Activated naive CD8-positive, alpha-beta T cell treated with anti-CD3 and anti-CD28 coated beads, Interleukin-2, amount 10 ng/mL, durations not matched to agents 7 days and 5 days (primary cell): ENCODE data around the gene CLASRP. TPM values are rescaled to one million over a fixed set of nuclear protein-coding genes. Genes with fewer than 3 reads are reported as not detected.

Source experiments
- ATAC-seq: fragments of 150-1000 bp; cut with Tn5 transposase; one replicate; pipeline ENCODE4 v1.10.0; 2021; ENCODE audit warnings: low read depth, moderate library complexity
- POLR2A ChIA-PET: fragments of 350-600 bp; sonication (Branson Sonifier 250); formaldehyde crosslinking; loops from one replicate; lab custom pipeline; 2021; ENCODE audit warnings: antibody characterized with exemption; lab: Charles Lee
- DNase-seq: peaks from one replicate; pipeline ENCODE4 v3.0.0; 2021
- H3K27ac Mint-ChIP-seq: one replicate; pipeline ENCODE4 v1.8.0; 2022; ENCODE audit warnings: mild to moderate bottlenecking, mixed read lengths
- H3K27me3 Mint-ChIP-seq: one replicate; pipeline ENCODE4 v1.8.0; 2022; ENCODE audit warnings: mild to moderate bottlenecking, moderate library complexity, mixed read lengths
- H3K36me3 Mint-ChIP-seq: one replicate; pipeline ENCODE4 v1.8.0; 2021; ENCODE audit warnings: mild to moderate bottlenecking, mixed read lengths
- H3K4me1 Mint-ChIP-seq: one replicate; pipeline ENCODE4 v1.8.0; 2021; ENCODE audit warnings: mixed read lengths
- H3K4me3 Mint-ChIP-seq: one replicate; pipeline ENCODE4 v1.8.0; 2022; ENCODE audit warnings: mild to moderate bottlenecking, moderate library complexity, mixed read lengths
- H3K9me3 Mint-ChIP-seq: one replicate; pipeline ENCODE4 v1.8.0; 2021; ENCODE audit warnings: mixed read lengths
- total RNA-seq, 2 experiments: library from RNA; stranded (reverse); gene quantifications; one replicate each; pipeline ENCODE4 v1.2.3, GENCODE V29; 2021

The CLASRP gene
- total RNA-seq, 2 experiments from 2014 or later: 128 to 129 TPM

- DNase-seq (no peak), ATAC-seq (no peak)
- POLR2A ChIA-PET: no interaction called here
- no peak overlapping the region for H3K27ac Mint-ChIP-seq
- no peaks in the 10 kb centered on the region for H3K9me3 Mint-ChIP-seq
- H3K4me3 Mint-ChIP-seq: no peak overlapping the region
- no peaks in the 10 kb centered on the region for H3K27me3 Mint-ChIP-seq
- H3K36me3 Mint-ChIP-seq: peaks cover 6% of the 10 kb centered on the region
- H3K4me1 Mint-ChIP-seq: peaks cover 14% of the 10 kb centered on the region
Measured at GRCh38 chr19:45071969-45072790, 33.3 kb downstream of the CLASRP start.

DNA sequence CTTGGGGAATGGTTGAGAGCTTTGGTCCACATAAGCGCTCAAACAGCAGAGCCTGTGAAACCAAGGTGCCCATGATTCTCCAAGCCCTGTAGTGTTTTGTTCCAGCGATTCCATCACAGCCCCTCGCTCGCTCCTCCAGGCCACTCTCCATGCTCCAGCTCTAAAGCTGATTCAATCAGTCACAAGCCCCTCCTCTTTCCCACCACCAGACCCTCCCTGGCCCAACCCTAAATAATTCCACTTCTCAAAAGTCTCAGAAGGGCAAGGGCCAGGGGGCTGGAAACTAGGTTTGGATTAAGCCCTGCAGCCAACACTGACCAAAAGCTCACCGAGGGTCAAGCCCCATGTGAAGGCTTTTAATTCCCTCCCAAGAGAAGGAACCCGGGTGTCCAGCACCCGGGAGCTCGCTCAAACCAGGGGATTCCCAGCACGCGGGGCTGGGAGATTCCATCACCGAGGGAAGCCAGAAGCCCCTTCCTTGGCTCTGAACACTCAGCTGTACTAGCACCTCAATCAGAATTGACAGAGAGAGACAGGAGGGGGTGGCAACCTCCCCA is 36.0 kb downstream of the CLASRP start:
- Mint-ChIP-seq H3K36me3 (peaks cover 1% of the 10 kb centered on the region), H3K27ac (peak overlapping the region; percentile 75), H3K9me3 (no peaks in the 10 kb centered on the region), H3K4me1 (peaks cover 22% of the 10 kb centered on the region), H3K4me3 (peak overlapping the region; percentile 87), H3K27me3 (no peaks in the 10 kb centered on the region)
- DNase-seq (no peak), ATAC-seq (no peak)
- POLR2A ChIA-PET: interaction anchor here (0.7 to 1.5 kb wide), 5 partner anchors 8 to 103 kb away, joined by 3 to 6 read pairs (median 4); partner anchors contain the start of genes CLASRP, PPP1R37 and TRAPPC6A

DNA sequence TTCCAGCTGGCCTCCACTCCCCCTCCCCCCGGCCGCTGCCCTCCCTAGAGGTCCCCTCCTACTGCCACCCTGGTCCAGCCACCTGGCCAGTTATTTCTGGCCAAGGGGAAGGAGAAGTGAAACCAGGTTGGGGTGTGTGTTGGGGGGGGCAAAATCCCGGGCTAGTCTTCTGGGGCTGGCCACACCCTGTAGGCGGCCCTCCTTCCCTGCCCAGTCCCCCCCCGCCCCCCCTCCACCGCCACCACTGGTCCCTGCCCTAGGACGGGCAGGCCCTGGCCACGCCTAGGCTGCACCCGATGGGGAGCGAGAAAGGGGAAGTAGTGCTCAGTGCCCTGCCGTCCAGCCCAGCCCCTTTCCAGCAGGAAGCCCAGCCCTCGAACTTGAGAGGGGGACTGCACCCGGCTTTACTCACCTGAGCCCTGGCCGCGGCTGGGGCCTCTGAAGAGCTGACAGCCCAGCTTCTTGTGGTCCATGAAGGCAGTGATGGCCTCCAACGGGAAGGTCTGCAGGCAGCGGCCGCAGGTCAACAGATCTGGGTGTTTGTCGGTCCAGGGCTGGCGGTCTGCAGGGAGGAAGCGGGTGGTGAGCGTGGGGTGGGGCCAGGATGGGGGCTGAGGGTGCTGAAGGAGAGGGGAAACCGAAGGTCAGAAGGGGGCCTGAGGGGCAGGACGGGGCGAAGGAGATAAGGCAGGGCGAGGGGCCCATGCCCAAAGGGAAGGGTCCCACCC is 36.6 kb downstream of the CLASRP start:
- POLR2A ChIA-PET: interaction anchor here (0.7 to 1.5 kb wide), 5 partner anchors 8 to 103 kb away, joined by 3 to 6 read pairs (median 4); partner anchors contain the start of genes CLASRP, PPP1R37 and TRAPPC6A
- Mint-ChIP-seq H3K36me3 (peaks cover 1% of the 10 kb centered on the region), H3K27me3 (no peaks in the 10 kb centered on the region), H3K4me1 (peaks cover 24% of the 10 kb centered on the region), H3K4me3 (peak overlapping the region; percentile 87), H3K27ac (peak overlapping the region; percentile 88), H3K9me3 (no peaks in the 10 kb centered on the region)
- DNase-seq (peak; percentile 66), ATAC-seq (peak; percentile 45)

GRCh38 chr19:45076029-45076850 is 37.4 kb downstream of the CLASRP start, which contains the start of gene ZNF296:
TSS of gene ZNF296 (minus strand) at chr19:45076478. CDS start at chr19:45076373, 105 bp downstream.
- DNase-seq: peak; percentile 89
- Mint-ChIP-seq H3K4me1 (peaks cover 26% of the 10 kb centered on the region), H3K36me3 (peaks cover 3% of the 10 kb centered on the region), H3K9me3 (no peaks in the 10 kb centered on the region), H3K27me3 (no peaks in the 10 kb centered on the region), H3K27ac (peak within 1 kb of the TSS; percentile 88), H3K4me3 (peak within 1 kb of the TSS; percentile 87)
- POLR2A ChIA-PET: interaction anchor here (1.1 to 1.5 kb wide), 5 partner anchors 10 to 102 kb away, joined by 3 to 6 read pairs (median 4); partner anchors contain the start of genes CLASRP, PPP1R37 and TRAPPC6A
- ATAC-seq: peak; percentile 73

- DNase-seq (no peak), ATAC-seq (no peak)
- Mint-ChIP-seq H3K27me3 (no peaks in the 10 kb centered on the region), H3K27ac (peak overlapping the region; percentile 80), H3K4me1 (peaks cover 31% of the 10 kb centered on the region), H3K4me3 (peak overlapping the region; percentile 87), H3K36me3 (peaks cover 9% of the 10 kb centered on the region), H3K9me3 (no peaks in the 10 kb centered on the region)
- POLR2A ChIA-PET: interaction anchor here (1.2 to 1.9 kb wide), 3 partner anchors 16 to 101 kb away, joined by 5 to 6 read pairs (median 6); partner anchors contain the start of genes BLOC1S3, CLASRP, PPP1R37 and TRAPPC6A
Measured at GRCh38 chr19:45076851-45077730, 38.2 kb downstream of the CLASRP start.

DNA sequence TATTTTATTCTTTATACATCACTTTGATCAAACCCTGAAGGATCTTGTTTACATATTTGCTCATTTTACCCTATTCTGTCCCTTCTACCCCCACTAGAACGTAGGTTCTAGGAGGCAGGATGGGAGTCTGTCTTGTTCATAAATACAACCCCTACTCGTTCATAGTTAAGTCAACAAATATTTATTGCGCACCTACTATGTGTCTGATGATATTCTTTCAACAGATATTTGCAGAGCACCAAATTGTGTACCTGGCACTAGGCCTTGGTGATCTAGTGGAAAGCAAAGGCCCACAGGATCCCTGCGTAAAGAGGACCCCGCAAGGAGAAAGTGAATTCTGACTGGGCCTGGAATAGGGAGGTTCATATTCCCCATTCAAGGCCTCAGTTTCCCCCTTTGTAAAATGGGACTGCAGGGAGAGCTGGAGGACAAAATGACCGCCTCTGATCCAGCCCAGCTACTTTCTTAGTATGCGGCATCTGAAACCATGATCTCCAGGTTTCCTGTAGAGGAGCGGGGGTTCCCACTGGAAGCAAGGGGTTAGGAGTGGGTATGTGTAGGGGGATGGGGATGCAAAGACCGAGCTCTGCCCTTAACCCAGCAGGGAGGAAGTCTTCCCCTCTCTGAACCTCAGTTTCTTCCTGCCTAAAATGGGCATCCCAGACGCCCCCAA is 39.7 kb downstream of the CLASRP start:
- Mint-ChIP-seq H3K9me3 (no peaks in the 10 kb centered on the region), H3K27ac (peak overlapping the region; percentile 56), H3K36me3 (peaks cover 12% of the 10 kb centered on the region), H3K4me1 (peaks cover 32% of the 10 kb centered on the region), H3K4me3 (peak overlapping the region; percentile 96), H3K27me3 (no peaks in the 10 kb centered on the region)
- ATAC-seq: no peak
- POLR2A ChIA-PET: interaction anchor here (0.7 to 2.5 kb wide), 6 partner anchors 9 to 100 kb away, joined by 3 to 15 read pairs (median 5); partner anchors contain the start of genes BLOC1S3, CLASRP, PPP1R37 and TRAPPC6A
- DNase-seq: no peak

- peak; percentile 50 for ATAC-seq
- peaks cover 32% of the 10 kb centered on the region for H3K4me1 Mint-ChIP-seq
- H3K4me3 Mint-ChIP-seq: peak within 1 kb of the TSS; percentile 96
Measured at GRCh38 chr19:45079063-45079910, 40.4 kb downstream of the CLASRP start, which contains the start of gene GEMIN7. TSS of gene GEMIN7 (plus strand) at chr19:45079260. CDS start at chr19:45090115, 10,855 bp downstream.

DNA sequence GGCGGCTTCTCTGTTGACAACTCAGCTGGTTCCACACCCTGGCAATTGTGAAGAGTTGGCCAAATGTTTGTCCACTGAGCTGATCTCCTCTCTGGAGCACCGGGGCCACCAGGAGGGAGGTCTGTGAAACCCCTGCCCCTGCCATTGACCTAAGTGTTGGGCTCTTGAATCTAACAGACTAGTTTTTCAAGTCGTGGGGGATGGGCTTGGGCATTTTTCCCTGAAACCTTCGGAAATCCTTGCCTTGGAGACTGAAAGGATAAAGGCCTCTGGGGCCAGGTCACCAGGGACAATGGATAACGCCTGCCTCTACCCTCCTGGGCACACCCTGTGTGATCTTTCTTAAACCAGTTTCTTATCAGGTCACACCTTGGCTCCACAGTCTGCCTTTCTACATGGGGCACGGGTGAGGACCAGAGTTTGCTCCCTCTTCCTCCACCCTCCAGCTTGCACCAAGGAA is 41.1 kb downstream of the CLASRP start:
- Mint-ChIP-seq H3K4me1 (peaks cover 27% of the 10 kb centered on the region), H3K36me3 (peaks cover 12% of the 10 kb centered on the region), H3K27ac (peak overlapping the region; percentile 85), H3K27me3 (no peaks in the 10 kb centered on the region), H3K9me3 (no peaks in the 10 kb centered on the region), H3K4me3 (peak overlapping the region; percentile 96)
- POLR2A ChIA-PET: interaction anchor here (0.6 to 2.5 kb wide), 6 partner anchors 13 to 165 kb away, joined by 3 to 15 read pairs (median 4); partner anchors contain the start of genes PPP1R37 and TRAPPC6A
- ATAC-seq: no peak
- DNase-seq: no peak

More at GRCh38 chr19:45079063-45079910, 40.4 kb downstream of the CLASRP start, which contains the start of gene GEMIN7:
- peak within 1 kb of the TSS; percentile 85 for H3K27ac Mint-ChIP-seq
- H3K27me3 Mint-ChIP-seq: no peaks in the 10 kb centered on the region
- H3K36me3 Mint-ChIP-seq: peaks cover 12% of the 10 kb centered on the region
- H3K9me3 Mint-ChIP-seq: no peaks in the 10 kb centered on the region
- peak; percentile 91 for DNase-seq
- POLR2A ChIA-PET: interaction anchor here (0.6 to 2.5 kb wide), 6 partner anchors 8 to 98 kb away, joined by 3 to 15 read pairs (median 4); partner anchors contain the start of genes PPP1R37 and TRAPPC6A

DNA sequence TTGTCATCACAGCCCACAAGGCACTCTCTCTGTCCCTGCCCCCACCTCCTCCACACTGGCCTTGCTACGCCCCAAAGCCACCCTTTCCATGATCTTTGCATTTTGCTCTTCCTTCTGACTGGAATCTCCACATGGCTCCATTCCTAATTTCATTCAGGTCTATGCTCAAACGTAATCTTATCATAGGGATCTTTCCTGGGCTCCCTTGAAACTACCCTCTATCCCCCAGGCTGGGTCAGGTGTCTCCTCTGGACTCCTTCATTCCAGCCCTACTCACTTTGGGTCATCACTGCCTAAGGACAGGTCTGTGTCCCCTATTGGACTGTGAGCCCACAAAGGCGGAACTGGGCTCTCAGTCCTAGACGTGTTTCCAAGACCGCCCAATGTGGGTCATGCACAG is 43.3 kb downstream of the CLASRP start:
- peak overlapping the region; percentile 35 for H3K4me3 Mint-ChIP-seq
- POLR2A ChIA-PET: no interaction called here
- H3K27ac Mint-ChIP-seq: no peak overlapping the region
- no peaks in the 10 kb centered on the region for H3K27me3 Mint-ChIP-seq
- H3K36me3 Mint-ChIP-seq: peaks cover 12% of the 10 kb centered on the region
- peaks cover 29% of the 10 kb centered on the region for H3K4me1 Mint-ChIP-seq
- no peak for DNase-seq
- H3K9me3 Mint-ChIP-seq: no peaks in the 10 kb centered on the region
- no peak for ATAC-seq

- DNase-seq (no peak), ATAC-seq (no peak)
- Mint-ChIP-seq H3K27ac (peak overlapping the region; percentile 44), H3K9me3 (no peaks in the 10 kb centered on the region), H3K4me3 (no peak overlapping the region), H3K36me3 (peaks cover 15% of the 10 kb centered on the region), H3K27me3 (no peaks in the 10 kb centered on the region), H3K4me1 (peaks cover 35% of the 10 kb centered on the region)
- POLR2A ChIA-PET: no interaction called here
Measured at GRCh38 chr19:45086480-45086879, 47.6 kb downstream of the CLASRP start.
